HepG2 (cell line): ENCODE results near the gene PSAPL1. TPM values are rescaled to one million over a fixed set of nuclear protein-coding genes. Genes with fewer than 3 reads are reported as not detected.

Experiments used
- ATAC-seq: fragments of 200-7000 bp; cut with Tn5 transposase; 3 replicates; pipeline ENCODE4 v1.9.1; 2020; ENCODE audit warnings: mild to moderate bottlenecking, moderate library complexity
- BruUV-seq: library from RNA; stranded (reverse); fragments of 400-500 nt; replicated peaks from 2 replicates; lab custom pipeline; 2021; lab: Mats Ljungman, UMichigan
- CTCF ChIA-PET: fragments of 300-600 bp; formaldehyde crosslinking; extraction: SDS; loops from one replicate; lab custom pipeline; 2021; ENCODE audit warnings: low total read pairs, inconsistent platforms, low intra/inter-chr PET ratio; lab: Yijun Ruan, JAX
- POLR2A ChIA-PET: fragments of 350-600 bp; sonication (Branson Sonifier 250); formaldehyde crosslinking; loops from one replicate; lab custom pipeline; 2020; ENCODE audit warnings: antibody characterized with exemption, inconsistent platforms; lab: Yijun Ruan, JAX
- DNase-seq: peaks from one replicate; pipeline ENCODE4 v3.0.0-alpha.2; 2015; ENCODE audit warnings: low spot score
- FAIRE-seq: peaks from 3 replicates; lab custom pipeline; 2011; peaks lifted over from hg19 to GRCh38; lab: Jason Lieb, UNC
- H2AFZ ChIP-seq: one replicate; pipeline ENCODE4 v1.6.1; 2011; ENCODE audit warnings: low read length, inconsistent platforms
- H3K27ac ChIP-seq: fragments of 300-600 bp; 3 replicates; pipeline ENCODE4 v1.8.0; 2011; ENCODE audit warnings: mixed run types, mild to moderate bottlenecking, mixed read lengths, low read length, inconsistent platforms; ENCODE audit not compliant: insufficient read depth; ENCODE audit errors: extremely low read length
- H3K27me3 ChIP-seq, 2 experiments: fragments of 200-600 bp in 1 of 2; 2 replicates in 1 of 2; 3 replicates in 1 of 2; pipeline versions ENCODE4 v1.6.0 to v1.8.0; 2011; ENCODE audit warnings: low read length in 2 of 2, mild to moderate bottlenecking in 2 of 2, moderate library complexity in 2 of 2, inconsistent platforms in 1 of 2; ENCODE audit not compliant: insufficient read depth in 2 of 2, control insufficient read depth in 1 of 2
- H3K36me3 ChIP-seq, 2 experiments: fragments of 200-600 bp in 1 of 2; replicated peaks in 1 of 2; 2 replicates in 1 of 2; 3 replicates in 1 of 2; pipeline versions ENCODE4 v1.5.1 to v1.8.0; 2011; ENCODE audit warnings: low read length in 2 of 2, inconsistent platforms in 1 of 2; ENCODE audit not compliant: insufficient read depth in 2 of 2, control insufficient read depth in 1 of 2
- H3K4me1 ChIP-seq: 2 replicates; pipeline ENCODE4 v1.5.1; 2012; ENCODE audit warnings: low read length, inconsistent platforms; ENCODE audit not compliant: insufficient read depth
- H3K4me2 ChIP-seq: 2 replicates; pipeline ENCODE4 v1.6.0; 2011; ENCODE audit warnings: low read depth, low read length, inconsistent platforms
- H3K4me3 ChIP-seq, 3 experiments: fragments of 200-600 bp in 1 of 3; sonication (generic), shearing (Covaris generic) in 1 of 3; replicated peaks in 1 of 3; 2 replicates each; pipeline ENCODE4 v1.5.1; 2011 to 2016; ENCODE audit warnings: low read length in 3 of 3, inconsistent platforms in 2 of 3, low read depth in 2 of 3, mild to moderate bottlenecking in 2 of 3, control low read depth in 1 of 3, mixed read lengths in 1 of 3; ENCODE audit not compliant: insufficient read depth in 1 of 3
- H3K79me2 ChIP-seq: one replicate; pipeline ENCODE4 v1.6.1; 2011; ENCODE audit warnings: low read length, inconsistent platforms; ENCODE audit not compliant: insufficient read depth
- H3K9ac ChIP-seq: 2 replicates; pipeline ENCODE4 v1.6.0; 2011; ENCODE audit warnings: mild to moderate bottlenecking, low read depth, low read length, inconsistent platforms; ENCODE audit not compliant: insufficient read depth
- H3K9me3 ChIP-seq: 2 replicates; pipeline ENCODE4 v1.5.1; 2012; ENCODE audit warnings: mild to moderate bottlenecking, low read length
- H4K20me1 ChIP-seq: 2 replicates; pipeline ENCODE4 v1.6.0; 2011; ENCODE audit warnings: inconsistent platforms, mild to moderate bottlenecking, low read length, moderate library complexity; ENCODE audit not compliant: insufficient read depth
- BRF2 ChIP-seq: sonication (generic); formaldehyde crosslinking; IDR thresholded peaks from 2 replicates; pipeline ENCODE4 v1.8.1; 2022; ENCODE audit warnings: mild to moderate bottlenecking, missing genetic modification reagents
- NFATC3 ChIP-seq: sonication (generic); formaldehyde crosslinking; IDR thresholded peaks from 2 replicates; pipeline ENCODE4 v1.5.1; 2020; ENCODE audit warnings: mild to moderate bottlenecking, missing genetic modification reagents
- RBM39 ChIP-seq: fragments of 200-400 bp; formaldehyde crosslinking; IDR thresholded peaks from one replicate; pipeline ENCODE4 v1.6.1; 2018; ENCODE audit warnings: antibody characterized with exemption, mild to moderate bottlenecking, low read depth, low read length; ENCODE audit not compliant: poor library complexity, severe bottlenecking
- SMARCE1 ChIP-seq: fragments of 450-650 bp; IDR thresholded peaks from 2 replicates; pipeline ENCODE4 v1.6.1; 2017; ENCODE audit warnings: borderline replicate concordance
- TFDP1 ChIP-seq: IDR thresholded peaks from 2 replicates; pipeline ENCODE4 v1.6.1; 2016; ENCODE audit warnings: missing compliant biosample characterization, missing genetic modification reagents, borderline replicate concordance
- THAP11 ChIP-seq: IDR thresholded peaks from 2 replicates; pipeline ENCODE4 v1.6.1; 2016; ENCODE audit warnings: missing biosample characterization, missing genetic modification reagents
- ZBTB34 ChIP-seq: sonication (generic); formaldehyde crosslinking; IDR thresholded peaks from 2 replicates; pipeline ENCODE4 v1.8.0; 2022; ENCODE audit warnings: mild to moderate bottlenecking, missing genetic modification reagents
- ZNF225 ChIP-seq: sonication (generic); formaldehyde crosslinking; IDR thresholded peaks from 2 replicates; pipeline ENCODE4 v1.4.0; 2020; ENCODE audit warnings: mild to moderate bottlenecking, missing genetic modification reagents
- ZNF24 ChIP-seq: fragments of 450-650 bp; IDR thresholded peaks from 2 replicates; pipeline ENCODE4 v1.6.1; 2017; ENCODE audit warnings: antibody characterized with exemption, mild to moderate bottlenecking
- ZNF713 ChIP-seq: sonication (generic); formaldehyde crosslinking; IDR thresholded peaks from 2 replicates; pipeline ENCODE4 v1.4.0; 2020; ENCODE audit warnings: mild to moderate bottlenecking, missing genetic modification reagents
- WGBS: methylation state at CpG from one replicate; pipeline ENCODE4 v1.1.6; 2017; ENCODE audit warnings: low lambda C conversion rate; 5-methylcytosine and 5-hydroxymethylcytosine counted together
- in situ Hi-C: cut with HindIII; loops from 2 replicates; pipeline ENCODE4 v1.10.0; 2017; ENCODE audit warnings: low pct_unique_long_range_greater_than_20kb; ENCODE audit not compliant: extremely low pct_ligation_motif_present
- intact Hi-C: fragments of 100-400 bp; cut with micrococcal nuclease; formaldehyde crosslinking; loops from one replicate; pipeline ENCODE4 v1.10.0; 2022; ENCODE audit not compliant: unreplicated experiment
- polyA plus RNA-seq, 8 experiments: library from polyadenylated mRNA; depleted of rRNA in 3 of 8; stranded (reverse) in 7 of 8; unstranded in 1 of 8; fragments of >200 nt; fragmentation: Illumina TruSeq in 4 of 8; extraction: Trizol in 4 of 8; gene quantifications; 2 replicates each; pipeline versions ENCODE4 v1.2.1 to v1.2.3, GENCODE V29; 2011 to 2016; ENCODE audit warnings: low read depth in 4 of 8, missing spikeins in 1 of 8, mixed read lengths in 1 of 8; ENCODE audit not compliant: insufficient read depth in 1 of 8
- total RNA-seq, 5 experiments: library from RNA; depleted of rRNA; stranded (reverse); fragments of >200 nt; fragmentation: Illumina TruSeq; extraction: Trizol; gene quantifications; 2 replicates each; pipeline ENCODE4 v1.2.3, GENCODE V29; 2016; ENCODE audit warnings: low read depth in 1 of 5
- TF ChIP-seq, protein P1 (sequence below): sonication (generic); formaldehyde crosslinking; IDR thresholded peaks from 2 replicates; pipeline ENCODE4 v1.4.0; 2020; ENCODE audit warnings: mild to moderate bottlenecking, missing genetic modification reagents

Gene PSAPL1
- total and polyA plus RNA-seq, 2 of the 13 experiments (the other 11 are each of a cell fraction or from before 2014, with no cell fraction given): 0.02 to 0.16 TPM

GRCh38 chr4:7395645-7396044 lies 39.1 kb downstream of the PSAPL1 start:
- no peaks in the 10 kb centered on the region for H4K20me1 ChIP-seq
- peaks cover 0 to 67% of the 10 kb centered on the region in 2 experiments; a peak in 3 of 5 replicates for H3K27me3 ChIP-seq
- H3K36me3 ChIP-seq: no peaks in the 10 kb centered on the region
- BruUV-seq: no TSS peak
- H3K79me2 ChIP-seq: no peaks in the 10 kb centered on the region
- H3K9me3 ChIP-seq: no peaks in the 10 kb centered on the region
- ATAC-seq (no peak), FAIRE-seq (no peak), DNase-seq (no peak)
- TF ChIP-seq NFATC3 (no peak), TFDP1 (CRISPR knock-in tag) (no peak), ZNF225 (CRISPR knock-in tag) (no peak), THAP11 (CRISPR knock-in tag) (no peak), ZNF24 (no peak), ZBTB34 (CRISPR knock-in tag) (no peak), BRF2 (CRISPR knock-in tag) (no peak), RBM39 (no peak), SMARCE1 (no peak), ZNF713 (CRISPR knock-in tag) (no peak)
- TF ChIP-seq, protein P1, sequence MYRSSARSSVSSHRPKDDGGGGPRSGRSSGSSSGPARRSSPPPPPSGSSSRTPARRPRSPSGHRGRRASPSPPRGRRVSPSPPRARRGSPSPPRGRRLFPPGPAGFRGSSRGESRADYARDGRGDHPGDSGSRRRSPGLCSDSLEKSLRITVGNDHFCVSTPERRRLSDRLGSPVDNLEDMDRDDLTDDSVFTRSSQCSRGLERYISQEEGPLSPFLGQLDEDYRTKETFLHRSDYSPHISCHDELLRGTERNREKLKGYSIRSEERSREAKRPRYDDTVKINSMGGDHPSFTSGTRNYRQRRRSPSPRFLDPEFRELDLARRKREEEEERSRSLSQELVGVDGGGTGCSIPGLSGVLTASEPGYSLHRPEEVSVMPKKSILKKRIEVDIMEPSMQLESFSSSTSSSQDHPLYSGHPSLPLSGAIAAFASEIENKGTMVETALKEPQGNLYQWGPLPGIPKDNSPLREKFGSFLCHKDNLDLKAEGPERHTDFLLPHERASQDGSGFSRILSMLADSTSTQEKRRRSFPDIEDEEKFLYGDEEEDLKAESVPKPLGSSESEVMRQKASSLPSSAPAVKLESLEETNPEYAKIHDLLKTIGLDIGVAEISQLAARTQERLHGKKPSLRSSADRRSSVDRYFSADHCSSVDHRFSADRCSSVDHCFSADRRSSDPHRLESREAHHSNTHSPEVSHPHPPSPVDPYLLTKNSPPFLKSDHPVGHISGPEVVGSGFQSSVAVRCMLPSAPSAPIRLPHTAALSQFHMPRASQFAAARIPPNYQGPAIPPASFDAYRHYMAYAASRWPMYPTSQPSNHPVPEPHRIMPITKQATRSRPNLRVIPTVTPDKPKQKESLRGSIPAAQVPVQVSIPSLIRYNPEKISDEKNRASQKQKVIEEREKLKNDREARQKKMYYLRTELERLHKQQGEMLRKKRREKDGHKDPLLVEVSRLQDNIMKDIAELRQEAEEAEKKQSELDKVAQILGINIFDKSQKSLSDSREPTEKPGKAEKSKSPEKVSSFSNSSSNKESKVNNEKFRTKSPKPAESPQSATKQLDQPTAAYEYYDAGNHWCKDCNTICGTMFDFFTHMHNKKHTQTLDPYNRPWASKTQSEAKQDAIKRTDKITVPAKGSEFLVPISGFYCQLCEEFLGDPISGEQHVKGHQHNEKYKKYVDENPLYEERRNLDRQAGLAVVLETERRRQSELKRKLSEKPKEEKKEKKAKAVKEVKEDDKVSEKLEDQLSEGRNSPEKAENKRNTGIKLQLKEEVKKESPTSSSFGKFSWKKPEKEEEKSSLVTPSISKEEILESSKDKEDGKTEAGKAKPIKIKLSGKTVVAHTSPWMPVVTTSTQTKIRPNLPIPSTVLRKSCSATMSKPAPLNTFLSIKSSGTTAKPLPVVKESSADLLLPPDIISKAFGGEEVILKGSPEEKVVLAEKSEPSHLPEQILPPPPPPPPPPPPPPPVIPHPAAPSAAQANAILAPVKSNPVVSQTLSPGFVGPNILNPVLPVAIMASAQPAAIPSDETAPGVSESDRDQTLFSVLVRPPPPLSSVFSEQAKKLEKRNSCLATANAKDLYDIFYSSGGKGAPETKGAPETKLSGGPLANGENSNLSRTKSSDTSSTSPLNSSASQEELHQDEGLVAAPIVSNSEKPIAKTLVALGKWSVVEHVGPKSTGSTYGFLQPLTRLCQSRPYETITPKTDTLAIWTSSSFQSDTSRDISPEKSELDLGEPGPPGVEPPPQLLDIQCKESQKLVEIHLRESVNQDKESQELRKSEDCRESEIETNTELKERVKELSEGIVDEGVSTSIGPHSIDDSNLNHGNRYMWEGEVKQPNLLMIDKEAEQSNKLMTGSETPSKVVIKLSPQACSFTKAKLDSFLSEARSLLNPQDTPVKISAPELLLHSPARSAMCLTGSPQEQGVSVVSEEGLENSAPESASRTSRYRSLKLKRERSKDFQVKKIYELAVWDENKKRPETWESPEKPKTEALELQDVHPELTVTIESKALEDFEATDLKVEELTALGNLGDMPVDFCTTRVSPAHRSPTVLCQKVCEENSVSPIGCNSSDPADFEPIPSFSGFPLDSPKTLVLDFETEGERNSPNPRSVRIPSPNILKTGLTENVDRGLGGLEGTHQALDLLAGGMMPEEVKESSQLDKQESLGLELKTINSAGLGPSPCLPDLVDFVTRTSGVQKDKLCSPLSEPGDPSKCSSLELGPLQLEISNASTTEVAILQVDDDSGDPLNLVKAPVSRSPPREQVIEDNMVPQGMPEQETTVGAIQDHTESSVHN (CRISPR knock-in tag): no peak
- WGBS: 49% methylated on average over 8 of the region's 8 CpGs
- no peak overlapping the region for H3K4me3 ChIP-seq
- intact Hi-C loops: no loop called here
- in situ Hi-C loops: no loop called here
- CTCF ChIA-PET: no interaction called here
- no peak overlapping the region for H3K4me2 ChIP-seq
- H3K9ac ChIP-seq: no peak overlapping the region
- H2AFZ ChIP-seq: no peak overlapping the region
- POLR2A ChIA-PET: no interaction called here
- H3K27ac ChIP-seq: no peak overlapping the region
- H3K4me1 ChIP-seq: no peaks in the 10 kb centered on the region
